CD4-positive, alpha-beta T cell treated with Interleukin-4 for 4 hours (primary cell): ENCODE results near the gene GPR158.

Experiments used
- DNase-seq: peaks from one replicate; pipeline ENCODE4 v3.0.0-alpha.2; 2020

The GPR158 gene

GRCh38 chr10:25209618-25210017 lies 34.8 kb downstream of the GPR158 start:
- no peak for DNase-seq

DNA sequence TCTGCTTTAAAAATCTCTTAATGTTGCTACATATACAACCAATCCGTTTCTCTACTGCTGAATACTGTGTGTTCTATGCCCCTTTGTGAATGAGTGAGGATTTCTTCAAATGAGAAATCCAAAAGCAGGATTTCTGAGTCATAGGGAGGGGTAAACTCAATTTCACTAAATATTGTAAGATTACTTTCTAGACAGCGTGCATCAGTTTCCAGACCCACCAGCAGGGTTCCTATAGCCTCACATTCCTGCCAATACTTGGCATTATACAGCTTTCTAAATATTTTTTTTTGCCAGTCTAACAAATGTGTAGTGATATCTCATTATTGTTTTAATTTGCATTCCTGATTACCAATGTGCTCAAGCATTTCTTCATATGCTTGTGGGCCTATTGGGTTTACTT lies 35.5 kb downstream of the GPR158 start:
- DNase-seq, result no peak

GRCh38 chr10:25220156-25220555 lies 45.4 kb downstream of the GPR158 start:
- no peak for DNase-seq

DNA sequence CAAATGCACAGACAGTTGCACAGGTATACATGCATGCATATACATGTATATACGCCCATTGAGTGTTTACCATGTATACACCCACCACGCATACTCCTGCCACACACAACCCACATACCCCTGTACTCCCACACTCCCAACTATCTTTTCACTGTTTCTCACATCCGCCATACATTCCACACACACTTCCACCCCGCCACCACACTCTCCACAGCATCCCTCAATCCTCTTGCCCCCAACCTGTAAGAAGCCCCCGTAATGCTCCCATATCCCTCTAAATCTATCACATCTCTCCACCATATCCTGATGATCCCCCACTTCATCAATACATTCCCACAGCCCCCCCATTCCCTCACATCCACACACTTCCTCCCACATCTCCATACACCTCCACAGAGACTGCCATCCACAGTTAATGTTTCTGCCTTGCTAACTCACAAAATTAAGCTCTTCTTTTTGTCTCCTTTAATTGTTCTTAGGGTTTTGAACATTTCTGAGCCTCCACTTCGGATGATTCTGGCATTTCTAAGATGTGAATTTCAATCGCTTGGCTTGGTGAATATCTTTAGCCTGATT lies 47.4 kb downstream of the GPR158 start:
- DNase-seq, result no peak

GRCh38 chr10:25226775-25227682 lies 52.2 kb downstream of the GPR158 start:
- no peak for DNase-seq

DNA sequence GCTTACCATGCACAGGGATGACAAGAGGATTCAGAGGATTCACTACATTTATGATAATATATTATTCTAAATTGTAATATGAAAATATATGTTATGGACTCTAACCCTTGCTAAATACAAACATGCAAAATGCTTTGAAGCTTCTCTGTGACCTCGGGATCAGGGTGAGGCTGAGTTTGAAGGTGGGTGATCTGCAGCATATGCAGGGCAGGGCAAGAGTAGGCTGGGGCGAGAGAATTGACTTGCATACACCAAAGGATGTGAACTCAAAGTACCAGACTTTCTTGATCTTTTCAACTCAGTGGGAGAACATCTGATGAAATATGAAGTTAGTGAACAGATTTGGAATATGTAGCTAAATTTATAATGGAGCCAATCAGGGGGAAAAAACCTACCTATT lies 57.0 kb downstream of the GPR158 start:
- no peak for DNase-seq

DNA sequence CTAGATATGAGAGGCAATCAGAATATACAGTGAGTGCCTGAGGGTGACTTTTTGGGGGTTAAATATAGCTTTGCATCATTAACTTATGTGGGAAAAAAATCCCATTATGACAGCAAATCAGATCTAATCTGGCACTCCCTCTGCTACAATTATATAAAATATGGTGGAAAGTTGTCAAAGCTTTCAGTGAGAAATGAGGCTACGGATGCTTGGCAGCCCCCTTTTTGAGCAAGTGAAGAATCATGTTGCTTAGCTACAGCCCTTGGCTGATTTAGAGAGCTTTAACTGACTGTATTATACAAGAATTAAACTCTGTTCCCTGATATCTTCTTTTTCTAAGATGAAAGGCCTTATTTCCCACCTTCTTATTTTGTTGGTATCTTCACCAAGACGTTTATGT lies 57.4 kb downstream of the GPR158 start:
- DNase-seq, result no peak

DNA sequence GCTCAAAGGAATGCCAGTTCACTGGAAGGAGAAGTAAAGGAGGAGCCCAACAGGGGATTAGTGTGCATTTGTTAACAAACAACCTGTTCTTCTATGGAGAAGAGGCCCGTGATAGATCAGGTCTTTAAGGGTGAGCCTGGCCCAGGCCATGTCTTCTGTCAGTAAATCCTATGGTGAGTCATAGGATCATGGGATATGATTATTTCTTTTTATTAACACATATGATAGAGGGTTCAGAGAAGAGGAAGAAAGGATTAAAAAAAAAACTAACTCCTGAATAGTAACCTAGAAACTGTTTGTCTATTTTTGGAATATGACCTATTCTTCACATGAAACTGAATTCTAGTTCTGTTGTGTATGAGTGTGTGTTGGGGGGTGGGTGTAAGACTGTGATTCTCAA lies 70.4 kb downstream of the GPR158 start:
- no peak for DNase-seq

DNA sequence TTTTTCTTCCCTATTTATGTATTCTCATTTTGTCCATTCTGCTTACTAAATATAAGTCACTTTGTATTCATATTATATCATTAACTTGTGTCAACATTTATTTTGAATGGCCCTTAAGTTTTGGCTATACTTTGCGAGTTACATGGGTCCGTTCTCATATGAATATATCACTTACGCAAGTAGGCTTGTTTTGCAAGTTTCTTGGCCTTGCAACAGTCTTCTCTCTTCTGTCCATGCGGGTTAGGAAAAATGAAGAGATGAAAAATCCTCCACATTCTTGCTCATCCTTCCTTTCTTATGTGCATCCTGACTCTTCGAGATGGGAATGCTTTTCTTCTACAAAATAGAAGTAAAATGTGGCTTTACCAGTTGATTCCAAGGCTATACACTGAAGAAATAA lies 82.8 kb downstream of the GPR158 start:
- DNase-seq, result no peak

DNA sequence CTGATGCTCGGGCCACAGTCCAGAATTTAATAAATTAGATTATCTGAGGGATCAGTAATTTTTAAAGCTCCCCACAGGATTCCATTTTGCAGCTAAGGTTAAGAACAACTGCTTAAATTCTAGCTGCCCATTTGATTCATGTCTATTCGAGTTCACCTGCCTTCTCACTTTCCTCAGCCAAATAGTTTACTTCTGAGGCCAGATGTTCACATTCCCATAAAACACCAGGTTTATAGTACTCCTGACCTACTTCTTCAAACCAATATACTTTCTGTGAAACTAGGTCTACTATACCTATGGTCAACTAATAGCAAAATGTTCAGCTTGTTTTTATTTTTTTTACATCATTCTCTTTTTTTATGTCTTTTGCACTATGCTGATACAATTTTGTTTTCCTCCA lies 86.3 kb downstream of the GPR158 start:
- no peak for DNase-seq

DNA sequence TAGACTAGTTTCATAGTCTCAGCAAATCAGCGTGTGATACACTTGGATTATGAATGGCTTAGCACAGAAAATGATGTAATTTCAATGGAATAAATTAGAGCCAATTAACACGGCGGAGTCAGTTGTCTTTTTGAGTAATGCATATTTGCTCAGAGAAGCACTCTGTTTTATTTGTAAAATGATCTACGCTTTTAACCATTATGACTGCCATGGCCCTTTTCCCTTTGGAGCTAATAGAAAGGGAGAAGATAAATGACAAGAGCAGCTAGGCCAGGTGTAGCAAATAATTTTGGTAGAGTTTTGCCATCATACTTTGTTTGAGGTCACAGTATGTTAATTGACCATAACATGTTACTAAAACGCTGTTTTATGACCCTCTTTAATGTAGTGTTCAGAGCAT lies 86.8 kb downstream of the GPR158 start:
- no peak for DNase-seq

GRCh38 chr10:25263931-25264330 lies 89.1 kb downstream of the GPR158 start:
- no peak for DNase-seq

DNA sequence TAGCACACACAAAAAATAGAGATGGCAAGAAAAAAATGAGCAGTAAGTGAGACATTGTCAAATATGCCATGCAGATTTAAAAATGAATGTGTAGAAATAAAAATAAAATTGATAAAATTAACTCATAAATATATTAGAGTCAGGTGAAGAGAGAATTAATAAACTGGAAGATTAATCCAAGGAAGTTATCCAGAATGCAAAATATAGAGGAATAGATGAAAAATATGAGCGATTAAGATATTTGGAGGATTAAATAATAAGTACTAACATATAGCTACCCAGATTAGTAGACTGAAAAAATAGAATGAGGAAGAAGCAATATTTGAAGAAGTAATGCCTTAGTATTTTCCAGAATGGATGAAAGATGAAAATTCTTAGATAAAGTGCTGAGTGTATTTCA lies 103.4 kb downstream of the GPR158 start:
- DNase-seq, result no peak

- no peak for DNase-seq
Observed at GRCh38 chr10:25280076-25280475, 105.3 kb downstream of the GPR158 start.

DNA sequence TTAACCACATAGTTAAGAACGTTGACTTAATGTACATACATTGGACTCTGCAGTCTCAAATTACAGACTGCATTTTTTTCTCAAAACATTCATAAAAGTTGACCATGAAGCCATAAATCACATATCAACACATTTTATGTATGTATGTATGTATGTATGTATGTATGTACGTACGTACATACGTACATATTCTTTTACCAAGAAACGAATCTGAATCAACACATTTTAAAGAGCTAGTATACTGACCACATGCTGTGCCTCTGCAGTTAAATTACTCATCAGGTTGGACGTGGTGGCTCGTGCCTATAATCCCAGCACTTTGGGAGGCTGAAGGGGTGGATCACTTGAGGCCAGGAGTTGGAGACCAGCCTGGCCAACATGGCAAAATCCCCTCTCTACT lies 105.8 kb downstream of the GPR158 start:
- DNase-seq, result no peak

DNA sequence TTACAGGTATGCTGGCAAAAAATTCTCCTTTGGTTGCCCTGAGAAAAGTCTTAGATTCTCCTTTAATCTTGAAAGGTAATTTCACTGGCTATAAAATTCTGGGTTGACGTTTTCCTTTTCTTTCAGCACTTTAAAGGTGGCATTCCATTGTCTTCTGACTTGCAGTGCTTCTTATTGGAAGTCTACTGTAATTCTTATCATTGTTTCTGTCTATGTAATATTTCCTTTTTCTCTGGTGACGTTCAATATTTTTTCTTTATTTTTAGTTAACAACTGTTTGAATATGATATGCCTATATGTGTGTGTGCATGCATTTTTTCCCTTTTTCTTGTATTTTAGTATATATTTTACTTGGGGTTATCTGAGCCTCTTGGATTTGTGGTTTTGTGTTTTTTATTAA lies 111.0 kb downstream of the GPR158 start:
- DNase-seq, result no peak

- no peak for DNase-seq
Observed at GRCh38 chr10:25288181-25288580, 113.4 kb downstream of the GPR158 start.

DNA sequence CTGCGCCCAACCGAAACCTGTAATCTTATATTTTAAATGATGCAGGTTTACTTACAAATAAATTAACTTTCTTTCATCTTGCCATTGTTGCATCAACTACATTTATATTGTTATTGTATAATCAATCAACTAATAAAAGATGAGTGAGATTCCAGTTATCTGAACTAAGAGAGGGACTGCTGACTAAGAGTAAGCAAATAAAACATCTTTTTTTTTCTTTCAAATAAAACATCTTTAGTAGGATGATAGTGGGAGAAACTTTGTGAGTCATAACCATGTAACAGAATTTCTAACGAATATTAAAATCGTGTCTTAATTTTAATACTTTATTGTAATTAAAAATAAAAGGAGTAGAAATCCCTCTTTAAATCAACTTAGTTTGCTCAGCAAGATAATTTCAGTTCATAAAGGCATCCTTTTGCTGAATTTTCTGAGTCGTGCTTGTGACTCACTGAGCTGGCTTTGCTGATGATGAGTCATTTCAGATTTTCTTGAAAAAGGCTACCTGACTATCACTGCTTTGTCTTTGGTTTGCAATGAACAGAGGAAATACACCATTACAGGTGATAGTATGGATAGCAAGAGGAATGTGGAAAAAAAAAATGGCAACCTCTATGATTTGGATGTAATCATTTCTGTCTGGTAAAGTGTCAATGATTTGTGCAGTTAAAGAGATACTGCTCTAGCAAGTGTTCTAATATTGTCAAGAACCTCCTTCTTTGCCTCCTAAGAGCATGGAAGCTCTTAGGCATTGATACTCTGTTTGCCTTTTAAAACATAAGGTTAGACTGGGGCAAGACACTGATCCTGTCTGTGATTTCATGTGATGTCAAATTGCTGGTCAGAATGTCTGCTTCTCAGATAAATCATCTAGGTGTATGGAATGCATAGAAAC lies 119.5 kb downstream of the GPR158 start:
- DNase-seq, result no peak

DNA sequence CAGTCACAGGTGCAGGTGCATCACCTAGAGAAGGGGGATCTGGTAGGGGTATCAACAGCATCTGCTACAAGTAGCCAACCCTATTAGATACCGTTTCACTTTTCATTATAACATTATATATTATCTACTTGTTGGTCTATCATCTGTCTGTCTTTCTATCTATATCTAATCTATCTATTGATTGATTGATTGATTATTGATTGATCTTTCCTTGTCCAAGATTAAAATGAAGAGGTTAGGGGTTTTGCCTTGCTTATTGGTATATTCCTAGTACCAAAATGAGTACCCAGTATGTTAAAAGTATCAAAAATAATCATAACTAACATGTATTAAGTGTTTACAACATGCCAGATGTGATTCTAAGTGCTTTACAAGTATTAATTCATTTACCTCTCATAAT lies 121.5 kb downstream of the GPR158 start:
- DNase-seq, result no peak

DNA sequence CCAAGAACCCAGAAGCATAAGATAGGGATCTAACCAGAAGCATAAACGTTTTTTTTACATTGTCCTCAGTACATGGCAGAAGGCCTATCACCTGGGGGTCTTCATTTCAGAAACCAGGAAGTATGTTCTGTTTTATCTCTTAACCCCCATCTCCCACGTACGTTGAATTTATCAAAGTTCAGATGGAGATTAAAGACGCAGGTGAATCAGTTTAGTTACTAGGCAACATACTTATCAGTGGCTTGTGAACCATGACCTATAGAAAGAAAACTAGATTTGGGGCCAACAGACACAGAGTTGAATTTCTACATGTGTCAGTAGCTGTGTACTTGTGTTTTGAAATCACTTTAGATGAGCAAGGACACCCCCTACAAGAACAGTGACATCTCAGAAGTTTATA lies 122.7 kb downstream of the GPR158 start:
- DNase-seq, result no peak

- DNase-seq, result no peak
Observed at GRCh38 chr10:25300073-25300472, 125.3 kb downstream of the GPR158 start.

DNA sequence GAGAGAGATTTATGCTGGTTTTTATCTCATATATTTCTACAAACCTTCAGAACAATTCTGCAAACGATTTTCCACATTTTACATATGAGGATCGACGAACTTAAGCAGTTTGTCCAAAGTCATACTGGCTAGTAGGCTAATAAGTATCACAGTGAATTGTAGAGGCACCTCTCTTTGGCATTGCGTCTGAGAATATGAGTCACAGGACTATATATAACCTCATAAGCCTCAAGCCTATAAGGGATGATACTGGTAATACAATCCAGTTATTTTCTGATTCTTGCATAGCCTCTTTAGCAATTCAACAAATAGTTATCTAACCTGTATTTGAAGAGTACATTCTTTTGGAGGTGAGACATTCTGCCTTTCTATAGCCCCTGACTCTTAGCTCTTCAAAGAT lies 129.8 kb downstream of the GPR158 start:
- DNase-seq, result no peak

- DNase-seq, result no peak
Observed at GRCh38 chr10:25306386-25306785, 131.6 kb downstream of the GPR158 start.

DNA sequence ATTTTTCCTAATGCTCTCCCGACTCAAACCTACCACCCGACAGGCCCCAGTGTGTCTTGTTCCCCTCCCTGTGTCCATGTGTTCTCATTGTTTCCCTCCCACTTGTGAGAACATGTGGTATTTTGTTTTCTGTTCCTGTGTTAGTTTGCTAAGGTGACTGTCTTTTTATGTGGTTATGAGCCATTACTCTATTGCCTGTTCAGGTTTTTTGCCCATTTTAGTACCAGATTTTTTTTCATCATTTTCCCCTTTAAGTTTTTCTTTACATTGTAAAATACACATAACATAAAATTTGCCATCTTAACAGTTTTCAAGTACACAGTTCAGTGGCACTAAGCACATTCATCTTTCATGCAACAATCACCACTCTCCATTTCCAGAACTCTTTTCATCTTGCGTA lies 133.5 kb downstream of the GPR158 start:
- DNase-seq, result no peak
